Panc1 (cell line): Measurements from ENCODE around the gene SLC30A3. TPM values are rescaled to one million over a fixed set of nuclear protein-coding genes. Genes with fewer than 3 reads are reported as not detected.

Source experiments
- ATAC-seq: fragments of 200-7000 bp; cut with Tn5 transposase; 2 replicates; pipeline ENCODE4 v1.9.1; 2020; ENCODE audit warnings: mild to moderate bottlenecking, moderate library complexity
- BruUV-seq: library from RNA; stranded (reverse); fragments of 400-500 nt; replicated peaks from 2 replicates; lab custom pipeline; 2021; lab: Mats Ljungman, UMichigan
- CTCF ChIA-PET: fragments of 300-600 bp; sonication (Branson Sonifier 250); formaldehyde crosslinking; loops from one replicate; lab custom pipeline; 2022; ENCODE audit warnings: antibody characterized with exemption; lab: Charles Lee
- POLR2A ChIA-PET: fragments of 300-600 bp; sonication (Branson Sonifier 250); formaldehyde crosslinking; loops from one replicate; lab custom pipeline; 2022; ENCODE audit warnings: antibody characterized with exemption; lab: Charles Lee
- DNase-seq: peaks from one replicate; pipeline ENCODE4 v3.0.0-alpha.2; 2010; ENCODE audit warnings: low read depth, low spot score
- H3K27ac ChIP-seq: 2 replicates; pipeline ENCODE4 v1.5.1; 2011; ENCODE audit warnings: mild to moderate bottlenecking, low read length, inconsistent platforms
- H3K27me3 ChIP-seq: fragments of 200-500 bp; sonication (Bioruptor generic); 2 replicates; pipeline ENCODE4 v1.6.0; 2014; ENCODE audit warnings: low read length, inconsistent platforms; ENCODE audit not compliant: control insufficient read depth, insufficient read depth
- H3K36me3 ChIP-seq: fragments of 200-500 bp; sonication (Bioruptor generic); 2 replicates; pipeline ENCODE4 v1.5.1; 2014; ENCODE audit warnings: inconsistent platforms, mild to moderate bottlenecking, low read length, moderate library complexity; ENCODE audit not compliant: control insufficient read depth, insufficient read depth
- H3K4me1 ChIP-seq: 2 replicates; pipeline ENCODE4 v1.5.1; 2011; ENCODE audit warnings: inconsistent platforms, mild to moderate bottlenecking, low read length, moderate library complexity; ENCODE audit not compliant: control insufficient read depth, insufficient read depth
- H3K4me3 ChIP-seq, 2 experiments: 2 replicates each; pipeline ENCODE4 v1.5.1; 2011 to 2012; ENCODE audit warnings: low read depth in 2 of 2, low read length in 2 of 2, mild to moderate bottlenecking in 2 of 2, inconsistent platforms in 1 of 2, moderate library complexity in 1 of 2
- H3K9me3 ChIP-seq: fragments of 200-500 bp; sonication (Bioruptor generic); 2 replicates; pipeline ENCODE4 v1.5.1; 2014; ENCODE audit warnings: low read depth, mild to moderate bottlenecking, inconsistent platforms, low read length, moderate library complexity; ENCODE audit not compliant: control insufficient read depth, insufficient read depth
- CTCF ChIP-seq: fragments of 450-650 bp; IDR thresholded peaks from 2 replicates; pipeline ENCODE4 v1.5.1; 2017; ENCODE audit warnings: mild to moderate bottlenecking
- POLR2AphosphoS5 ChIP-seq: IDR thresholded peaks from 2 replicates; pipeline ENCODE4 v1.6.1; 2012; ENCODE audit warnings: mild to moderate bottlenecking, low read depth, low read length, moderate library complexity
- REST ChIP-seq, 2 experiments: IDR thresholded peaks; 2 replicates each; pipeline ENCODE4 v1.6.1; 2011 to 2012; ENCODE audit warnings: low read depth in 2 of 2, control low read depth in 1 of 2, low read length in 1 of 2, mild to moderate bottlenecking in 1 of 2, moderate library complexity in 1 of 2; ENCODE audit not compliant: insufficient read depth in 1 of 2
- SIN3A ChIP-seq: IDR thresholded peaks from 2 replicates; pipeline ENCODE4 v1.6.1; 2012; ENCODE audit warnings: low read depth, mild to moderate bottlenecking, low read length, moderate library complexity, borderline replicate concordance; ENCODE audit not compliant: insufficient read depth
- TCF7L2 ChIP-seq: IDR thresholded peaks from 2 replicates; pipeline ENCODE4 v1.6.1; 2011; ENCODE audit warnings: mild to moderate bottlenecking, low read depth, low read length, inconsistent platforms
- in situ Hi-C: cut with HindIII; loops from 2 replicates; pipeline ENCODE4 v1.10.0; 2016; ENCODE audit warnings: low sequenced_read_pairs, low pct_unique_long_range_greater_than_20kb
- intact Hi-C: fragments of 100-400 bp; cut with micrococcal nuclease; formaldehyde crosslinking; loops from one replicate; pipeline ENCODE4 v1.10.0; 2022; ENCODE audit not compliant: unreplicated experiment
- total RNA-seq: library from RNA; stranded (reverse); gene quantifications from one replicate; pipeline ENCODE4 v1.2.1, GENCODE V29; 2021; ENCODE audit not compliant: unreplicated experiment

Gene SLC30A3
- total RNA-seq, 1 experiment from 2014 or later: 0.59 TPM

DNA sequence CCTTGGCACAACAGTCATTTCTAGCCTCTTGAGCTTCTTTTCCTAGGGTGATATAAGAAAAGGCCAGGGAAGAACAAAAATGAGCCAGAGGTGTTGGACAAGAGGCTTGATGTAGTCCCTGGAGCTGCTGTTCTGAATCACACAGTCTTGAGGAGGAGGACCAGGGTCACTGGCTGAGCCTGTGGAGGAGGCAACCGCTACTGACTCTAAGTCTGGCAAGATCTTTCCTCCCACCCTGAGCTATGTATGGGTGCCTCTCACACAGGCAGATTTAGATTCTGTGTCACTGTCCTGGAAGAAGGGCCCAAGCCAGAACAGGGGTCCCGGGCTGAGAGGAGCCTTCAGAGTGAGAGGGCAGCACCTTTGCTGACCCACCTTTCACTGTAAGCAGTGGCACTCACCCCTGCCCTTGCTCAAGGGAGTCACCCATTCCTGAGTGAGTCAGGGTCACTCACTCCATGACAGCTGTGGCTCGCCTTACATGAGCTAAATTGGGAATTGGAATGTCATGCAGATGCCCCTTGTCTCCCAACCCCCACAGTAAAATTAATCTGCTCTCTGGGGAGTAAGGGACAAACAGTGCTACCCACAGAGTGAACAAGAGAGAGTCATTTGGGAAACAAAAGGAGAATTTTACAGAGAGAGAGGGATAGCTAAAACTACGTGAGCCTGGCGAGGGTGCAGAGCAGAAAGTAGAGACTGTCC is 19.2 kb upstream of the SLC30A3 start, which contains the start of gene TRIM54:
TRIM54 (plus strand) TSS at position 575 of the 705 bp plus-strand sequence. CDS start 303 bp downstream, outside the sequence.
- Histone ChIP-seq H3K36me3 (no peaks in the 10 kb centered on the region), H3K4me3 (no peak within 1 kb of the TSS), H3K27me3 (no peaks in the 10 kb centered on the region), H3K9me3 (no peaks in the 10 kb centered on the region), H3K4me1 (peaks cover 16% of the 10 kb centered on the region), H3K27ac (no peak within 1 kb of the TSS)
- intact Hi-C loops (loop anchor here (5.0 kb wide), 1 partner anchor 185 kb away; no protein-coding TSS in a partner anchor), in situ Hi-C loops (no loop called here)
- no TSS peak for BruUV-seq
- ATAC-seq (peak; percentile 49; the same call in 1 of the 2 replicates), DNase-seq (no peak)
- CTCF ChIA-PET: interaction anchor here (0.6 to 1.0 kb wide), 2 partner anchors 15 to 403 kb away, joined by 3 read pairs; no protein-coding TSS in a partner anchor
- POLR2A ChIA-PET: interaction anchor here (1.1 kb wide), 1 partner anchor 185 kb away, joined by 3 read pairs; no protein-coding TSS in a partner anchor
- TF ChIP-seq REST (IDR thresholded peaks at IDR 0.05; ENCODE audit: insufficient read depth in 1 of 2, low read depth in 2 of 2, low read length in 1 of 2): no peak
- no peak for TF ChIP-seq TCF7L2

DNA sequence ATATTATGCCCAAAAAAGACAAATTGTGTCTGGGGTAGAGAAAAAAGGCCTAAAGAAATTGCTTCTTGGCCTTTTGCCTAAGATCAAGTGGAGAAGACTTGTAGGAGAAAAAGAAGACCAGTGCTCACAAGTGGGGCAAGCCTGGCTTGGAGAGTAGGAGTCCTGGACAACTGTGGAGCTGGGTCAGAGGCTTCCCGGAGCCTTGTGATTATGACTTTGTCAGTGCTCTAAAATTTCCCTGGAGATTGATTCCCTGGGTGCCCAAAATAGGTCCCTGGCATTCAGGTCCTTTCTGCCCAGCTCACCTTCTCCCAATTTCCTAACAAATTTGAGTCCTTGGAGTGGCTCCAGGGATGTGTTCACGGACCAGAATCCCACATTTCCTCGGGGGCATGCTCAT is 18.6 kb upstream of the SLC30A3 start:
- intact Hi-C loops: loop anchor here (5.0 kb wide), 1 partner anchor 184 kb away; no protein-coding TSS in a partner anchor
- POLR2A ChIA-PET: no interaction called here
- no peaks in the 10 kb centered on the region for H3K27me3 ChIP-seq

More for the DNA sequence above, 18.6 kb upstream of the SLC30A3 start:
- H3K36me3 ChIP-seq: no peaks in the 10 kb centered on the region
- no peak overlapping the region for H3K27ac ChIP-seq
- TF ChIP-seq SIN3A (no peak), POLR2AphosphoS5 (no peak), REST (IDR thresholded peaks at IDR 0.05; ENCODE audit: insufficient read depth in 1 of 2, low read depth in 2 of 2, low read length in 1 of 2) (no peak), TCF7L2 (no peak), CTCF (no peak)
- CTCF ChIA-PET: interaction anchor here (0.6 kb wide), 2 partner anchors 144 to 403 kb away, joined by 3 to 5 read pairs; no protein-coding TSS in a partner anchor
- ATAC-seq: no peak
- DNase-seq: no peak
- H3K4me3 ChIP-seq: no peak overlapping the region
- no peaks in the 10 kb centered on the region for H3K9me3 ChIP-seq
- no TSS peak for BruUV-seq
- H3K4me1 ChIP-seq: peaks cover 16% of the 10 kb centered on the region
- in situ Hi-C loops: no loop called here
